Peyer's patch (tissue), 4 donors: ENCODE measurements around the gene USP44. TPM values are rescaled to one million over a fixed set of nuclear protein-coding genes. Genes with fewer than 3 reads are reported as not detected.
"Not testable (repeated sequence)": the region's sequence is repeated elsewhere in the genome, so short reads cannot be mapped to it uniquely, and the experiment has no call there.

Experiments
- DNase-seq, 3 donors: peaks; one replicate each; pipeline ENCODE4 v3.0.0-alpha.2; 2017 to 2019
- H3K27ac ChIP-seq, 4 donors: fragments of 200-600 bp; sonication (generic); one replicate each; pipeline ENCODE4 v1.5.1; 2016 to 2019
- H3K27me3 ChIP-seq, 2 donors: fragments of 200-600 bp; sonication (generic); one replicate each; pipeline ENCODE4 v1.5.1; 2019
- H3K36me3 ChIP-seq, 3 donors: fragments of 200-600 bp; sonication (generic); one replicate each; pipeline ENCODE4 v1.5.1; 2016 to 2019
- H3K4me1 ChIP-seq, 4 donors: fragments of 200-600 bp; sonication (generic); one replicate each; pipeline ENCODE4 v1.5.1; 2016 to 2019
- H3K4me3 ChIP-seq, 4 donors: fragments of 200-600 bp; sonication (generic); 1 replicate in 3 of 4; 2 replicates in 1 of 4; pipeline ENCODE4 v1.5.1; 2016 to 2019; ENCODE audit warnings: mild to moderate bottlenecking in 1 of 4
- H3K9me3 ChIP-seq, 4 donors: fragments of 200-600 bp; sonication (generic); one replicate each; pipeline ENCODE4 v1.5.1; 2016 to 2019; ENCODE audit warnings: mild to moderate bottlenecking in 1 of 4
- CTCF ChIP-seq, 6 experiments: fragments of 450-650 bp in 4 of 6; fragments of 200-600 bp in 2 of 6; sonication (generic) in 1 of 6; IDR thresholded peaks; one replicate each; pipeline ENCODE4 v1.5.1; 2017 to 2019; ENCODE audit warnings: antibody characterized with exemption in 6 of 6, mild to moderate bottlenecking in 3 of 6, moderate library complexity in 1 of 6
- POLR2A ChIP-seq, 2 donors: fragments of 450-650 bp; IDR thresholded peaks; one replicate each; pipeline ENCODE4 v1.5.1; 2017; ENCODE audit warnings: antibody characterized with exemption in 2 of 2, mild to moderate bottlenecking in 2 of 2, moderate library complexity in 2 of 2
- total RNA-seq, 4 donors: library from RNA; depleted of rRNA; stranded (reverse); fragments of >200 nt; gene quantifications; one replicate each; pipeline ENCODE4 v1.1.0, GENCODE V29; 2016

Gene USP44
- total RNA-seq, 4 donors from 2014 or later, result 1.2 to 2.9 TPM; not detected in 2

GRCh38 chr12:95573951-95574576 lies 22.8 kb upstream of the USP44 start:
- Histone ChIP-seq H3K27me3 (no peaks in the 10 kb centered on the region), H3K27ac (peak overlapping the region in 2 of 4 donors; percentile 47 to 53), H3K9me3 (no peaks in the 10 kb centered on the region), H3K36me3 (no peaks in the 10 kb centered on the region), H3K4me3 (peak overlapping the region in 2 of 4 donors; percentile 10 to 13), H3K4me1 (no peaks in the 10 kb centered on the region)
- peak in 1 of 3 donors; percentile 24 for DNase-seq
- no peak for TF ChIP-seq CTCF (IDR thresholded peaks at IDR 0.05)

- no peaks in the 10 kb centered on the region for H3K36me3 ChIP-seq
- H3K4me3 ChIP-seq, result no peak overlapping the region
- H3K9me3 ChIP-seq, result no peaks in the 10 kb centered on the region
- TF ChIP-seq POLR2A (IDR thresholded peaks at IDR 0.05) (no peak), CTCF (IDR thresholded peaks at IDR 0.05) (no peak)
- peak overlapping the region in 2 of 4 donors; percentile 35 to 67 for H3K27ac ChIP-seq
- no peak for DNase-seq
- H3K4me1 ChIP-seq, result no peaks in the 10 kb centered on the region
- no peaks in the 10 kb centered on the region for H3K27me3 ChIP-seq
Observed at GRCh38 chr12:95571369-95571768, 20.1 kb upstream of the USP44 start.

GRCh38 chr12:95568045-95568444 lies 16.8 kb upstream of the USP44 start:
- not testable (repeated sequence) for H3K4me3 ChIP-seq, H3K27me3 ChIP-seq, H3K27ac ChIP-seq, H3K9me3 ChIP-seq, DNase-seq, H3K36me3 ChIP-seq, H3K4me1 ChIP-seq

GRCh38 chr12:95557625-95558024 lies 6.3 kb upstream of the USP44 start:
- no peaks in the 10 kb centered on the region for H3K4me1 ChIP-seq
- TF ChIP-seq POLR2A (IDR thresholded peaks at IDR 0.05), result no peak
- TF ChIP-seq CTCF (IDR thresholded peaks at IDR 0.05), result no peak
- no peak for DNase-seq
- H3K27me3 ChIP-seq, result no peaks in the 10 kb centered on the region
- H3K36me3 ChIP-seq, result no peaks in the 10 kb centered on the region
- no peaks in the 10 kb centered on the region for H3K9me3 ChIP-seq
- no peak overlapping the region for H3K4me3 ChIP-seq
- no peak overlapping the region for H3K27ac ChIP-seq

GRCh38 chr12:95554532-95555071 lies 3.3 kb upstream of the USP44 start:
- TF ChIP-seq POLR2A (IDR thresholded peaks at IDR 0.05) (no peak), CTCF (IDR thresholded peaks at IDR 0.05) (no peak)
- no peak for DNase-seq

GRCh38 chr12:95553197-95553943 lies 2.1 kb upstream of the USP44 start:
- TF ChIP-seq POLR2A (IDR thresholded peaks at IDR 0.05) (no peak), CTCF (IDR thresholded peaks at IDR 0.05) (no peak)
- H3K9me3 ChIP-seq, result peaks cover 0 to 6% (median 0%) of the 10 kb centered on the region in 4 donors
- H3K4me1 ChIP-seq, result no peaks in the 10 kb centered on the region
- DNase-seq, result no peak
- H3K27me3 ChIP-seq, result peaks cover 0 to 9% of the 10 kb centered on the region in 2 donors
- no peak overlapping the region for H3K4me3 ChIP-seq
- H3K27ac ChIP-seq, result no peak overlapping the region
- H3K36me3 ChIP-seq, result no peaks in the 10 kb centered on the region

More at GRCh38 chr12:95554532-95555071, 3.3 kb upstream of the USP44 start:
- Histone ChIP-seq H3K4me1 (no peaks in the 10 kb centered on the region), H3K4me3 (no peak overlapping the region), H3K9me3 (peaks cover 0 to 1% (median 0%) of the 10 kb centered on the region in 4 donors), H3K27me3 (no peaks in the 10 kb centered on the region), H3K27ac (no peak overlapping the region), H3K36me3 (no peaks in the 10 kb centered on the region)
